ENCODE measurements around the gene RAB11FIP2.

- no peak for TF ChIP-seq ZNF274 (IDR thresholded peaks at IDR 0.05; ENCODE audit: low read depth, low read length)
- no peak for TF ChIP-seq SUZ12 (IDR thresholded peaks at IDR 0.05; ENCODE audit: extremely low read depth, insufficient read depth, insufficient read length)
Measured at GRCh38 chr10:117996709-117997108, 50.0 kb downstream of the RAB11FIP2 start.

Data from NT2/D1 (cell line).